HG03097 (cell line): ENCODE measurements around the gene TAP1.
A peak's percentile ranks its signal among the peaks of the same experiment; 100 is the strongest.

Experiments used
- ATAC-seq: cut with Tn5 transposase; IDR thresholded peaks from one replicate; pipeline ENCODE4 v1.9.1; 2021; ENCODE audit not compliant: unreplicated experiment, low FRiP score

Gene TAP1

DNA sequence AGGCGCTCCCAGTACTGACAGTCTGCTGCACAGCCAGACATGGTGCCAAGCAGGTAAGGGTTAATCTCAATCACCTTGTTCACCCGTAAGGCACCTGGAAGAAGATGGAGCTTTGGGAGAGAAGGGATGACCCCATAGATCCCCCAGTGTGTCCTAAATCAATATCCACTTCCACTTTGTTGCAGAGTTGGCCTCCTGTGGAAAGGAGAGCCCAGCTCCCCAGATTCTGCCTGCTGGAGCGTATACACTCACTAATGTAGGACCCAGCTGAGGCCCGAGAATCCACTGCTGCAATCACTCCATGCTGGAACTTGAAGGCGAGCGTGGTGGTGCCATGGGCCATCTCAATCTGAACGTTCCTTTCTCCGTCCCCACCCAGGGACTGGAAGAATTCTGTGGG lies 10.8 kb downstream of the TAP1 start:
- ATAC-seq, result no peak

DNA sequence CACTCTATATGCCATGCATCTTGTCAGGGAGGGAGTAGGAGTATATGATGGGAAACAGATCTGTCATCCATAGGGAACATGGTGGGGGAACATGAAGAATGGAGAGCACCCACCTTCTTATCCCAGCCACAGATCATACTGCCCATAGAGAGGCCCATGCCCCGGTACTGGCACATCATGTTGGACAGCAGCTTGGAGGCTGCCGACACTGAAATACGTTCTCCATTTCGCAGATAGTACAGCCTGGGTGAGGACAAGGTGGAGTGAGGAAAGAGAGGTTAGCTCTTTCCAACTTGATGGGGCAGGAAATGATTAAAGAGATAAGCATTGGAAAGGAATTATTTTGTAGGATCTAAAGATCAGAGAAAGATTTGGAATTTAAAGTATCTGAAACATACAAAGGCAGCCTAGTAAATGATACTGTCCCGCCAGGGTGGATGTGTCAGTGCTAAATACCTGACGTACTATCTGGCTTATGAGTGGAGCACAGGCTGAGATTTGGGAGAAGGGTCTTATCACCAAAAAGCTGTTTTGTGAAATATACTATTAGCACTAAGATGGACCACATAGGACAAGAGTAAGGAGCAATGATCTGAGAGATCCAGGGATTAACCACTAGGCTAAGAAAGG lies 11.4 kb downstream of the TAP1 start:
- no peak for ATAC-seq

DNA sequence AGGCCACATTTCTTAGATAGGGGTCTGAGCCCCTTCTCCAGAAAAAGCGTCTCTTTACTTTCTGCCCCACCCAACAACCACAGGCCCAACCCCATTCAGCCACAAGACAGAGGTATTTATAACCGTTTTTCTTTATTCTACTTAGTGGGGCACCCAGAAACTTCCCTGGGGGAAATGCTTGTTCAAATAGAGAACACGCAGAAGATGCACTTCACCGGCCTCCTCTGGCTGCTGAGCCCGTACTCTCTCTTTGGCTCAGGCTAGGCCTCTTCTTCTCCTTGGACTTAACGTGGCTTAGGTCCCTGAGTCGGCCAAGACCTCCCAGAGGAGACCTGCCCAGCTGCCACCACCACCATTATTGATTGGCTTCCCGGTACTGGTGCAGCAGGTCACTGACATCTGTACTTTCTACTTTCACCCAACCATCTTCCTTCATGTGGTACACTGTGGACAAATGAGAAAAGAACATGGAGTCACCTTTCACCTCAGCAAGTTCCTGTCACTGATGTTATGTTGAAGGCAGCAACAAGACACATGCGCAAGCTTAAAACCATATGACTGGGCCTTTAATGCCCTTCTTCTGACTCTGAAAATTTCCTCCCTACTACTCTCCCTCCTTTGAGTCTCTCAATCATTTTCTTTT lies 12.8 kb downstream of the TAP1 start:
- ATAC-seq, result no peak

DNA sequence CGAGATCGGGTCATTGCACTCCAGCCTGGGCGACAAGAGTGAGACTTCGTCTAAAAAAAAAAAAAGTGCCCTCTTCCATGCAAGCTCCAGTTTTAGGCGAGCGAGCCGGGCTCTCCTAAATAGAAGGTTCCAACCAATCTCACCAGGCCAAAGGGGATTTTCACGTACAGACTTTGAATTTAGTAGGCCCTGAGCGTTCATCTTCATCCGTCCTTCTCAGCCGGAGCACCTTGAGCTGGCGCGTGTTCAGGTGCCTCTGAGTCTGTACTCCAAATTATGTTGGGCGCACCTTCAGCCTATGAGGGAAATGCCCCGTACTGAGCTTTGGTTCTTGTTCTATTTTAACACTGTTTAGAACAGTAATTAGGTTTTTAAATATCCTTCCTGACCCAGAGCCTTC lies 14.1 kb downstream of the TAP1 start:
- ATAC-seq, result no peak

DNA sequence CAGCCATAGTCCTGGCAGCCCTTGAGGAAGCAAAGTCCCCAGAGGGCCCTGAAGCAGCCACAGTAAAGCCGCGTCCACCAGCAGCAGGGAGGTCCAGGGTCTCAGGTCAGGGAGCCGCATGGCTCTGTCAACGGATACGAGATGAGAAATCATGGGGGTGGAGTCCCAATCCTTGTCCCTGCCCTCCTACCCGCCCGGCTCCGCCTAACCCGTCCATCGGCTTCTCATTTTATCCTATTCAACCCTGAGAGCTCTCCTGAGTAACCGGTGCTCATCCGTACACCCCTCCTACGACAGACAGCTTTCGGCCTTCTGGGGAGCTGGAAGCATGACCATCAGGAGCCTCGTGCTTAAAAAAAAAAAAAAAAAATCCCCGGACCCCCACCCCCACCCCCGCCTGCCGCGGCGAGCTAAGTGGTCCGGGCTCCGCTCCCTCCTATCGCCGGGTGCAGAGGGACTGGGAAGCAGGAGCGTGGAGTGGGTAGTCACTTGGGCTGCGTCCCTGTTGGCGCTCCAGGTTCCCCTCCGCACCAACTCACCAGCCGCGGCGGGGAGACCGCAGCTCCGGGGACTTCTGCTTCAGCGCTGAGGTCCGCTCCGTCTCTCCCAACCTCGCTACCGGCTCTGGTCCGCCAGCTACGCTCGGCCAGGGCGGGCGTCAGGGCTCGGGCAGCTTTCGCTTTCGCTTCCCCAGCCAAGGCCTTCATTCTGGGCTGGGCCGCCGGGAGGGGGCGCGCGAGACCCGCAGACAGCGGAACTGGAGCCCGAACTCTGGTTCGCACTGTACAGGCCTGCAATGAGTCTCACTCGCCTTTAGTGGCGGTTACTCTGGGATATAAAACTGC lies 15.2 kb downstream of the TAP1 start, which contains the start of gene TAP2:
Gene TAP2, minus strand, starts transcription at position 626 of the 845 bp plus-strand sequence. Its CDS starts 506 bp downstream, at position 120.
- peak; percentile 82 for ATAC-seq

DNA sequence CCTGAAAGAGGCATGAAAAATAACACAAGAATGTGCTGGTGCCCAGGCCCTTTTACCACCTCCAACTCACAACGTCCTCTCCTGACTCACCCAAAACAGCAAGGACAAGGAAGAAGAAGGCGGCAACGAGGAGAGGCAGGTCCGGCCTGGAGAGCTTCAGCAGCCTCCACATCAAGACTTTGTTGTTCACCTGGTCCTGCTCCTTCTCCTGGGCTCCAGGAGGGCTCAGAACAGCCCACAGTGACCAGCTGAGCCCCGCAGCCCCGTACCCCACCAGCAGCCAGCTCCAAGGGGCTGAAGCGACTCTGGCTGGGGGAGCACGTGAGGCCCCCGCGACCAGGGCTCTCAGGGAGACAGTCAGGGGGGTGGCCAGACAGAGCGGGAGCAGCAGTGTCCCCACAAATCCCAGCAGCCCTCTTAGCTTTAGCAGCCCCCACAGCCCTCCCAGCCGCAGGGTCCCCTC lies 15.8 kb downstream of the TAP1 start:
- no peak for ATAC-seq

DNA sequence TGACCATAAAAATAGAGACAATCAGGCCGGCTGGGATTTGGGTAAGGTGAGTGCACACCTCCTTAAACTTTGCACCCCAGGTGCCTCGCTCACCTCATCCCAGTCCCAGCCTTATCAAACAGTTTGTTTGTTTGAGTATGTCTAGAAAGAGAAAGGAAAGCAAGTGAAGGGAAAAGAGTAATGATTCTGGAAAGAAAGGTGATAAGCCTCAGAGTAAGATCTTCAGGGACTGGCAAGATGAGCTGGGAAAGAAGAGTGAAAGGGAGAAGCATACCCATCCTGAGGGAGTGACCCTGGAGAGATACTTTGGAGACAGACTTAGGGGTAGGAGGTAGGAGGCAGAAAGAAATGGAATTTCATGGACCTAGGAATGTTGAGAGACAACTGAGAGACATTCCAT lies 16.6 kb downstream of the TAP1 start:
- no peak for ATAC-seq

DNA sequence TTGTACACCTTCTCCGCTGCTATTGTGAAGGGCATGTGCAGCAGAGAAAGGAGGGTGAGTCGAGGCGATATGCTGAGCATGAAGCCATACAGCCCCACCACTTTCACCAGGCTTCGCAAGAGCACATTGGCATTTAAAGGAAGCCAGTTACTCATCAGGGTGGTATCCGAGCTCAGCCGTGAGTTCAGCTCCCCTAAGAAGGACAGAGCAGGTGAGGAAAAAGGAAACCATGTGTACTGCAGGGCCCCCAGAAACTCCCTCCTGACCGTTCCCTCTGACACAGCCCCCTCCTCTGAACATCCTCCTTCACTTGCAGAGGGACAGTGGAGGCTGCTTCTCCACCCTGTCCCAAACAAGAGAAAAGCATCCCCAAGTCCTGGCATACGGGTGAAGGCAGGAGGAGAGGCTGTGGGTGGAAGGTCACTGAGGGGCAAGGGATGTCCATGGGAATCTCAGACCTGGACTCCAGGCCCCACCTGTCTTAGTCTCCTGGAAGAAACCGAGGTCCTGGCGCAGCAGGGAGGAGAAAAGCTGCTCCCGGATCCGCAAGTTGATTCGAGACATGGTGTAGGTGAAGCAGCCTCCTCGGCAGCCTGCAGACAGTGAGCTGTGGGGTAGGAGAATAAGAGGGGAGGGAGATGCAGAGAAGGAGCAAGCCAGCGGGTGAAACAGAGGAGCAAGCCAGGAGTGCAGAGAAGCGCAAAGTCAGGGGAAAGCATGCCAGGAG lies 18.2 kb downstream of the TAP1 start:
- ATAC-seq, result no peak

DNA sequence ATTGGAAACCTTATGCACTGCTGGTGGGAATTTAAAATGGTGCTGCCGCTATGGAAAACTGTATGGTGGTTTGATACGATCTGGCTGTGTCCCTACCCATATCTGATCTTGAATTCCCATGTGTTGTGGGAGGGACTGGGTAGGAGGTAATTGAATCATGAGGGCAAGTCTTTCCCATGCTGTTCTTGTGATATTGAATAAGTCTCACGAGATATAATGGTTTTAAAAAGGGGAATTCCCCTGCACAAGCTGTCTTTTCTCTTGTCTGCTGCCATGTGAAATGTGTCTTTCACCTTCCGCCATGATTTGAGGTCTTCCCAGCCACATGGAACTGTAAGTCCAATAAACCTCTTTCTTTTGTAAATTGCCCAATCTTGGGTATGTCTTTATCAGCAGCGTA lies 19.8 kb downstream of the TAP1 start:
- ATAC-seq, result no peak

DNA sequence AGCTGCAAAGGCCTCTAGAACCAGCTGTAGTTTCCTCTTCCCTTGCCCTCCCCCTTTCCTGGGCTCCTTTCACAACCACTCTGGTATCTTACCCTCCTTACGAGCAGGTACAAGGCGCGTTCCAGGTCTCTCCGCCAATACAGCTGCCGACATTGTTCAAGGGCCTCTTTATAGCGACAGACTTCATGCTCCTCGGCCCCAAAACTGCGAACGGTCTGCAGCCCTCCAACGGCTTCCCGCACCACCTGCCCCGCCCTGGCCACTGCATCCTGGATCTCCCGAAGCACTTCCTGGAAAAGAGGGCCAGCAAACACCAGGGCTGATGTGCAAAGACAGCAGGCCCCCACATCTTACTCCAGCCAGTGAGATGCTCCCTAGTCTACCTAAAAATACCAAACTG lies 21.0 kb downstream of the TAP1 start:
- no peak for ATAC-seq

DNA sequence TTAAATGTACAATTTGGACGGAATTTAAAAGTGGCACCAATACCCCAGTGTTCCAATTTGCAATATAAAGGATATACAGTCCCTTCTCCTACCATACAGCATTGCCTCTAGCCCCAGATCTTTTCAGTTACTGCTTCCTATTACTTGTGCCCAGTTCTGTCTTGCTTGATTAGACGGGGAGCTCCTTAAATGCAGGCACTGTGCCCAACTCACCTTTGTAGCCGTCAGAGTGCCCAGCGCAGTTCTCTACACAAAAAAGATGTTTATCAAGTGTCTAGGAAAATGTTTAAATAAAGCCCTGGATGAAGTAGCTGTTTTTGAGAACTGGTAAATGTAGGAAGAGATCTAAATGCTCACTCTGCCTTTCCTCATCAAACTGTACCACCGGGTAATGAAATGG lies 22.6 kb downstream of the TAP1 start:
- ATAC-seq, result no peak

DNA sequence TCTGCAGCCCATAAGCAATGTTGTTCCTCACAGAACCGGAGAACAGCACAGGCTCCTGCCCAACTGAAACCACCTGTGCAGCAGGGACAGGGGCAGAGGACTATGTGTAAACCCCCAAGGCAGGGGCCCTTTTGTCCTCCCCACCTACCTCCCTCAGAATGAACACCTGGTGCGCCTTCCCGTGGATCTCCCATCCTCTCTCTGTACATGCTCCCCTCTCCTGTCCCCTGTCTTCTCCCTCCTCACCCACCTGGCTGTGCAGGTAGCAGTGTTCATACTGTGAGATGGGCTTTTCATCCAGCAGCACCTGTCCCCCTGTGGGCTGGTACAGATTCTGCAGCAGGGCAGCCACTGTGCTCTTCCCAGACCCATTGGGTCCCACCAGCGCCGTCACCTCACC lies 23.5 kb downstream of the TAP1 start:
- ATAC-seq, result no peak

DNA sequence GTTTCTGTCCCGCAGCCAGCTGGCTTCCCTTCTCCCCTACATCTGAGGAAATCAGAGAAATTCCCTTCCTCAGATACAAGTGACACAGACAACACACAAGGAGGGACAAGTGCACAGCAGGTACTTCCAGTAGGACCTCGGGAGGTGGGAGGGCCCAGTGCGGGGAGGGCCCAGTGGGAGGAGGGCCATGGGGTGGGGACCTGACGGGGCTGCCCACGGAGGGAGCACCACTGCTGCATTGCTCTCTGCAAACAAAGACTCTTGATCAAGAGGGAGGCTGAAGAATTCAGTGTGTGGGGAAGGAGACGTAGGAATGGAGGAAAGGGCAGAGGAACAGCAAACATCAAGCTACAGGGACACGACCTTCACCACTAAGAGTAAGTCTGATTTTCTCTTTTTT lies 24.0 kb downstream of the TAP1 start:
- no peak for ATAC-seq

DNA sequence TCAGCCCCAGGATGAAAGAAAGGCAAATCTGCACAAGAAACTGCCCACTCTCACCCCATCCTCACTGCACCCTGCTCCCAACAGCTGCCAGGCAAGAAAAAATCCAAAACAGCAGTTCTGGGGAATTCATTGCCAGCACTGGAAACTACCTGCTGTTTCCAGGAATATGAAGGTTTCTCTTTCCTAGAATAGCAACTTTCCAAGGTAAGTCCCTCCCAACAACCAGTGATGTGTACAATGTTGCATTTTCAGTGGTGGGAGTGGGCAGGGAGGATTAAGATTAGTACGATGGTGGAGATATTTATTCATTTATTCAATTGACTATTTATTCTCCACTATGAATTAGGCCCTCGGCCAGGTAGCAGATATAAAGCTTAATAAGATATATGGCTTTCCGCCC lies 26.5 kb downstream of the TAP1 start:
- no peak for ATAC-seq

DNA sequence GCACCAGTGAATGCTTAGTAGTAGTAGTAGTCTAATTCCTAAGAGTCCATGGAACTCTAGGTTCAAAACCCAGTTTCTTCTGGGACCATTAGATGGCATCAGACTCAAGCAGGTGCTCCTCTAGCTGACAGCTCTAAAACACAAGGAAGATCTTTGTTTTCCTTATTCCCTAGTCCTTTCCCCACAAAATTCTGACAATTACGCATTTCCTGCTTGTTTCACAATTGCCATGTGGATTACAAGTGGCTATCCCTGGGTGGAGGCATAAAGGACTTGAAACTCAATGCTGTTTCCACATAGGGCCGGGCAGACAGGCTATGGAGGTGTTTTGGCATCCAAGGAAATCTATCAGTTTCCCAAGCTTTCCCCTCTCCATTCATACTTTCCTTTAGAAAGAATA lies 27.5 kb downstream of the TAP1 start:
- no peak for ATAC-seq

DNA sequence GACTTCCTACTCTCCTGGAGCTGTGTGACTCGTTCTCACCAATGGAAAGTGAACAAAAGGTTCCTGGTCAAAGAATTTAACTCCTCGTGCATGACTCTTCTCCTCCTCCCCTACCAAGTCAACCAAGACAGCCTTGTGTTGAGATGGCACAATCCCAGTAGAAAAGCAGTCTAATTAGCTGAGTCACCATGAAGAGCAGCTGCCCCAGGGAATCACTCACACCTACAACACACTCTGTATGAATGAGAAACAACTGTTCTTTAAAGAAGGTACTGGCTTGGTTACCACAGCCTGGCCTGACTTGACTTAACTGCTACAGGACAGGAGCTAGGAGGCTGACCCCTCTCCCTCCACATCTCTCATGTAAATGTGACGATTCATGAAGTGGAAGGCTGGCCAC lies 33.8 kb downstream of the TAP1 start:
- ATAC-seq, result no peak

DNA sequence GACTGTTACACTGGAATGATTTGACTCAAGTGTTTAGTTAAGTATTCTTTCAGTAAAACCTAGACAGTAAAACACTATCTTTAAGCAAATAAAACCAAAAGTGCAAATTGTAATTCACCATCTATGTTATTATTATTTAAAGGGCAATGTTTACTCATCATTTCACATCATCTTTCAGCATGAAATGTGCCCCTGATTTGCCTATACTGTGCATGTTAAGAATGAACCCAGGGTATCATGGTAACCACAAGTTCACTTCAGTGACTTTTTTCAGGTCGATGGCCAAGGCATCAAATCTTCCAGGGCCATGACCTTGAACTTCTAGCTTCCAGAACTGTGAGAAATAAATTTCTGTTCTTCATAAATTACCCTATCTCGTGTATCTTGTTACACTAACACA lies 34.6 kb downstream of the TAP1 start:
- no peak for ATAC-seq

DNA sequence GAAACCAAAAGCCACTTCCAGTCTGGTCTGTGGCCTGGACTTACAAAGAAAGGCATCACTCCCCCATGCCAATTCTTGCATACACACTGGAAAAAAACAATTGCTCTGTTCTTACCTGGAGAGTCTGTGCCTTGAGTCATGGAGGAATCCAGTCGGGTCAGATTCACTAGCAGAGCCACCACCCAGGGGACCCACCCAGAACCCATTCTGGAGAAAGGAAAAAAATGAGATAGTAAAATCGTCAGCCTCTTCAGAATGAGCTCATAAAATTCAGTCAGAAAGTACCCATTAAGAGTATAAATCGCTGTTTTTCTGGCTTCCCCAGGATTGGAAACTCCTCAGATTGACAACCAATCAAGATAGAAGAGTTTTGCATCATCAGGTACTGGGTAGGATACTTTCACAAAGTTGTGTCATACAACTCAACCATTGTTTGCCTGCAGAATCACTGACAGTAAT lies 36.7 kb downstream of the TAP1 start, which contains the start of gene HLA-DOB:
Gene HLA-DOB, minus strand, starts transcription at position 257 of the 459 bp plus-strand sequence. Its CDS starts 51 bp downstream, at position 206.
- ATAC-seq, result peak; percentile 23

DNA sequence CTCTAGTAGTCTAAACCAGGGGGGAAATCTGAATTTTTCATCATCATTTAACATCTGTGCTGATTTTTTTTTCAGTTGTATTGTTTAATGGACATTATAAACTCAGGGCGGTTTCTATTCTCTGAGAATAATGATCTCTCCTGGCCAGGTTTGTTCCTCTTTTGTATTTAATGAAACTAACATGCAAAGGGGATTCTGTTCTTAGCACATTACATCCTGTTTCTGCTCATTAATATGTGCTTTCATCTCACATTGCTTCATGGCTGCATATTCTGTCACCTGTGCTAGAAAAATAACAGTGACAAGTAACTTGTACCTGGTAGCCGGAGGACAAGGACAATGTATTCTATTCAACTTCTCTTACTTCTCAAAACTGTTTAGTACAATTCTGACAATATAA lies 37.5 kb downstream of the TAP1 start:
- ATAC-seq, result peak; percentile 48

DNA sequence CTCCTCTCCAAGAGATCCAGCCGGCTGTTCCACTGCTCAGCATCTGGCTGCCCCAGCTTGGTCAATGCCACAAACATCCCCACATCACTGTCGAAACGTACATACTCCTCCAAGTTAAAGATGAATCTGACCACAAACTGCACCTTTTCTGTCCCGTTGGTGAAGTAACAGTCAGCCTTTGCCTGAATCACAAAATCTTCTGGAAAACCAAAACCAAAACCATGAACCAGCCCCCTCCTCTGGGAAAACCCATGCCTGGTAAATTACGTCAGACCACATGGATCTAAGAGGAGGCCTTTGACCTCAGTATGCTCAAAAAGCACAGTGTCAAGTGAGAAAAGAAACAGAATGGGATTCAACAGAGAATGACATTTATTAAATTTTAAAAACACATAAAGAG lies 38.4 kb downstream of the TAP1 start:
- ATAC-seq, result no peak

DNA sequence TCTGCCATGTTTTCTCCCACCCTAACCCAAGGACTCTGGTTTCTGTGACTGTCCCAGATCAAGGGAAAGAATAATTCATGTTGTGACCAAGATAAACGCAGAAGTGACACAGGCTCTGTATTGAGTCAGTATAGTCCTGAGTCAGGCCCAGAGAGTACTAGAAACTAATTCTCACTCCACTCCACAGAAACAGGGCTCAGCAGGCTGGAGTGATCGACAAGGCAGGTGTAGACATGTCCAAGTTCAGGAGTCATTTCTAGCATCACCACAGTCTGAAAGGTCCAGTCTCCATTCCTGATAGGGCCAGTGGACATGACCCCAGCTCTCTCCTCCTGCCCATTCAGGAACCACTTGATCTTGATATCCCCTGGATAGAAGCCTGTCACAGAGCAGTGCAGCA lies 39.4 kb downstream of the TAP1 start:
- ATAC-seq, result no peak
